NK-92 treated with Interleukin-12 subunit alpha and Interleukin-12 subunit beta, amount 100 ng/mL, for 24 hours (cell line): ENCODE measurements around the gene VILL.
A peak's percentile ranks its signal among the peaks of the same experiment; 100 is the strongest.
"Not testable (repeated sequence)": the region's sequence is repeated elsewhere in the genome, so short reads cannot be mapped to it uniquely, and the experiment has no call there.

Source experiments
- DNase-seq: peaks from one replicate; lab custom pipeline; 2025; lab: John Stamatoyannopoulos, UW

VILL gene

DNA sequence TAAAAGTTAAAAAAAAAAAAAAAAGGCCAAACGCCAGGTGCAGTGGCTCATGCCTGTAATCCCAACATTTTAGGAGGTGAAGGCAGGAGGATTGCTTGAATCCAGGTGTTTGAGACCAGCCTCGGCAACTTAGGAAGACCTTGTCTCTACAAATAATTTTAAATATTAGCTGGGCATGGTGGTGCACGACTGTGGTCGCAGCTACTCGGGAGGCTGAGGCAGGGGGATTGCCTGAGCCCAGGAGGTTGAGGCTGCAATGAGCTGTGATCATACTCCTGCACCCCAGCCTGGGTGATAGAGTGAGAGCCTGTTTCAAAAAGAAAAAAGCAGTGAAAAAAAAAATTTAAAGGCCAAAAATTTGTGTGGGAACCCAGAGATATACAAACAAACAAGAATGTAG, 45.7 kb downstream of the VILL start:
- no peak for DNase-seq

DNA sequence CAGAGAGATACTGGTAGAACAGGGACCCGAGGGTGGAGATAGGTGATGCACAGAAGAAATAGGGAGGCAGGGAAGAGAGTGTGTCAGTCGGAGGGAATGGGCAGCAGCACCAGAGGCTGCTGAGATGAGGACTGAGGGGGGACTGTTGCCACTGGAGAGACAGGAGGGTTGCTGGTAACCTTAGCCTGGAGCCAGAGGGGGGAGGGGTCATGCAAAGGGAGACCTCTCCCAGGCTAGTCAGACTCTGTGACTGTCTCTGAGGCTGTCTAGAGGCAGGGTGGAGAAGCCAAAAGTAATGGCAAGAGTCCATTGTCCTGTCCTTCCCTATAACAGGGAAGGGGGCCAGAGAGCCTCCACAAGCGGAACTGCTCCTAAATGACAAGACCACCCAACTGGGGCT, 46.3 kb downstream of the VILL start:
- no peak for DNase-seq

DNA sequence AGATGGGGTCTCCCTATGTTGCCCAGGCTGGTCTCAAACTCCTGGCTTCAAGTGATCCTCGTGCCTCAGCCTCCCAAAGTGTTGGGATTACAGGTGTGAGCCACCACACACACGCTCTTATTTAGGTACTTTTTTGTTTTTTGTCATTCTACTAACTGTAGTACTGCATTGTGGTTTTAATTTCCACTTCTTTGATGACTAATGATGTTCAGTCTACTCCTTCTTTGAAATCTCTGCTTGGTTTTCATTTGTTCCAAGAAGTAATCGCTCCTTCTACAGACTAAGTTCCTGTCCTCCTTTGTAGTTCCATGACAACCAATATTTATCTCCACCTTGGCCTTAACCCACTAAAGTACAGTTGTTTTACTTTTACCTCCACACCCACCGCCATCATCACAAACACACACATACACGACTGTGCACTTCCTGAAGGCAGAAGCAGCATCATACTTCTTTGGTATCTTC, 47.9 kb downstream of the VILL start:
- DNase-seq = no peak

DNA sequence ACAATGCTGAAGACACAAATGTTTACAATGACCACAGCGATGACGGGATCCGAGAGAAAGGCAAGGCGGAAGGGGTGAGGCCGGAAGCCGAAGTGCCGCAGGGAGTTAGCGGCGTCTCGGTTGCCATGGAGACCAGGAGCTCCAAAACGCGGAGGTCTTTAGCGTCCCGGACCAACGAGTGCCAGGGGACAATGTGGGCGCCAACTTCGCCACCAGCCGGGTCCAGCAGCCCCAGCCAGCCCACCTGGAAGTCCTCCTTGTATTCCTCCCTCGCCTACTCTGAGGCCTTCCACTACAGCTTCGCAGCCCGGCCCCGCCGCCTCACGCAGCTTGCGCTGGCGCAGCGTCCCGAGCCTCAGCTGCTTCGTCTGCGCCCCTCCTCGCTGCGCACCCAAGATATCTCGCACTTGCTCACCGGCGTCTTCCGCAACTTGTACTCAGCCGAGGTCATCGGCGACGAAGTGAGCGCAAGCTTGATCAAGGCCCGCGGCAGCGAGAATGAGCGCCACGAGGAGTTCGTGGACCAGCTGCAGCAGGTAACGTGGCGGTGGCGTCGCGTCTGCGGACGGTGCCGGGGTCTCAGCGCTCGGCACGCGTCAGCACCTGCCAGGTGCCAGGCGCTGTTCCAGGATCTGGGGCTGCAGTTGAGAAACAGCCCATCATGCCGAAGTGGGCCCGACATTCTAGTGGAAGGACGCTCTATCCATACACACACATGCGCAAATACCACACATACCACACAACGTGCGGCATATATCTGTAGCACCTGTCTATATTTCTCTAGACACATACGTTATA, 48.7 kb downstream of the VILL start, which contains the start of gene DLEC1:
Gene DLEC1 (plus strand): TSS at position 108 of the 798 bp plus-strand sequence. CDS start 18 bp downstream, at position 126.
- DNase-seq = peak; percentile 8

DNA sequence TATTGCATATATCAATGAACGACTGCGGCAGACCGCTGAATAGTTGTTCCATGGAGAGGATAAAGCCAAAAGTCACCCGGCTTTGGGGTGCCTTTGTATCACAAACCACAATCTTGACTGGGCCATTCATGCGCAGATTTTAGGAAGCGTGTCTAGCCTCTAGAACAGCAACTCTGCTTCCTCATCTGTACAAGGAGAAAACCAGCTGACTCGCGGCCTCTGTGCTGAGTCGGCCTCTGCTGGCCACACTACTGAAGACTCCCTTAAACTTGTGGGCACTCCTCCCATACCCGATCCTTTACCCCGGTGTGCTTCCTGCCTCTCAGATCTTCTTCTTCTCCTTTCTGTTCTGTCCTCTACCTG, 49.3 kb downstream of the VILL start:
- DNase-seq = no peak

DNA sequence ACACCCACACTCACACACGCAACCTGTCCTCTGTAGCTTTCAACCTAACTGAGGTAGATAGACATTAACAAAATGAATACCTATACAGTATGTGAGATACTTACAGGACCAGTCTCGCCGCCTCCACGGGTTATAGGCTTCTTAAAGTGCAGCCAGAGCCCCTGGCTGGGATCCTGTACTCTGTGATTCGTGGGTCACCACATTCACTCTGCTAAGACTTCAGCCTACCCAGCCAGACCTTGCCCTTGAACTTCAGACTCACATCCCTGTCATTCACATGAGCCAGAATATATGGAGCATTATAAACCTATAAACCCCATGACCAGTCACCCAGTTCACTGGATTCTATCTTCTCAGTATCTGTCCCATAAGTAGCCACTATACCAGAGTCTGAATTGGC, 49.8 kb downstream of the VILL start:
- no peak for DNase-seq

DNA sequence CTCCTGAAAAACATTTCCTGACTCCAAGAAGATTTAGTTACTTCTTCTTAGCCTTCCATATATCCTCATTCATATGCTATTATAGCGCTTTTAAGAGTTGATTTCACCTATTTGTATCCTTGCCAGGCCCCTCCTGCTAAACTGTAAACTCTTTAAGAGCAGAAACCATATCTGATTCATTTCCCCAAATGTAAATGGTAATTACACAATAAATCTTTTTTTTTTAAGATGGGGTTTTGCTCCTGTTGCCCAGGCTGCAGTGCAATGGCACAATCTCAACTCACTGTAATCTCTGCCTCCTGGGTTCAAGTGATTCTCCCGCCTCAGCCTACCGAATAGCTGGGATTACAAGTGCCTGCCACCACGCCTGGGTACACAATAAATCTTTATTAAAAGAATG, 52.9 kb downstream of the VILL start:
- no peak for DNase-seq

DNA sequence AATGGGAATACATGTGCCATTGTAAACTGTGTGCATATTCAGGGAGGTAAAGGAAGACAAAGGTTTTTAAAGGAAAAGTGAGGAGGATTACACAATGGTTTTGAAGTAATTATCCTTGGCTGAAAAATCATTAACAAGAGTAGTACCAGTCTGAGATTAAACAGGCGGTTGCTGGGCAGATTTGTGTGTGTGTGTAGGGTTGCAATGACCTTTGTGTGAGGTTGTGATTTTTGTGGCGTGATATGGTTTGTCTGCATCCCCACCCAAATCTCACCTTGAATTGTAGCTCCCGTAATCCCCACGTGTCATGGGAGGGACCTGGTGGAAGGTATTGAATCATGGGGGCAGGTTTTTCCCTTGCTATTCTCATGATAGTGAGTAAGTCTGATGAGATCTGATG, 55.4 kb downstream of the VILL start:
- DNase-seq = no peak

DNA sequence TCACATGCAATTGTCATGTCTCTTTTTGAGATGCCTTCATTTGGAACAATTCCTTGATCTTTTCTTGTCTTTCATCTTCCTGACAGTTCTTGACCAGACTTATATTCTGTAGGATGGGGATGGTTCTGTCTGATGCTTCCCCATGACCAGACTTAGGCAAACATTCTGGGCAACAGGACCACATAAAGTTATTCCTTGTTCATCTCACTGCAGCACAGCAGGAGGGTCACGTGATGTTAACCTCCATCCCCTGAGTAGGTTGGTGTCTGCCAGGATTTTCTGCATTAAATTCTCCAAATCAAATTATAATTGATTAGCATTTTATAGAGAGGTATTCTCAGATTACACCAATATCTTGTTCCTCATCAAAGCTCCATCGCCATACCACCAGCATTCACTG, 56.2 kb downstream of the VILL start:
- DNase-seq = no peak

DNA sequence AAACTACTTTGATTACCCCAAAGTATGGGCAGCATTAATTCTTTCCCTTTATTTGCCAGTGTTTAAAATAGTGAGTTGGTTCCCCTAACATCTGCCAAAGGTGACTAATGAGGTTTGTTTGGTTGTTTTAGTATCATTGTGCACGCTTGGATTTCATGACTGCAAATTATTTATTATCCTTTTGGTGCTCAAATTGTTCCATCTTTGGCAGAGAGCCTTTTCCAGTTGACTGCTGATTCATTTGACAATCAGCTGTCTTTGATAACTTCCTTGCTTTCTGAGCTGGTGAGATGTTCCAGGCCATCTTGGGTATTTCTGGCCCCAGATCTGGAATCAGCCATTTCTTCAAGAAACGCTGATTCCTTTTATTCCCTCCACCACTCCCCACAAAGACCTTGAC, 57.3 kb downstream of the VILL start:
- DNase-seq = no peak

DNA sequence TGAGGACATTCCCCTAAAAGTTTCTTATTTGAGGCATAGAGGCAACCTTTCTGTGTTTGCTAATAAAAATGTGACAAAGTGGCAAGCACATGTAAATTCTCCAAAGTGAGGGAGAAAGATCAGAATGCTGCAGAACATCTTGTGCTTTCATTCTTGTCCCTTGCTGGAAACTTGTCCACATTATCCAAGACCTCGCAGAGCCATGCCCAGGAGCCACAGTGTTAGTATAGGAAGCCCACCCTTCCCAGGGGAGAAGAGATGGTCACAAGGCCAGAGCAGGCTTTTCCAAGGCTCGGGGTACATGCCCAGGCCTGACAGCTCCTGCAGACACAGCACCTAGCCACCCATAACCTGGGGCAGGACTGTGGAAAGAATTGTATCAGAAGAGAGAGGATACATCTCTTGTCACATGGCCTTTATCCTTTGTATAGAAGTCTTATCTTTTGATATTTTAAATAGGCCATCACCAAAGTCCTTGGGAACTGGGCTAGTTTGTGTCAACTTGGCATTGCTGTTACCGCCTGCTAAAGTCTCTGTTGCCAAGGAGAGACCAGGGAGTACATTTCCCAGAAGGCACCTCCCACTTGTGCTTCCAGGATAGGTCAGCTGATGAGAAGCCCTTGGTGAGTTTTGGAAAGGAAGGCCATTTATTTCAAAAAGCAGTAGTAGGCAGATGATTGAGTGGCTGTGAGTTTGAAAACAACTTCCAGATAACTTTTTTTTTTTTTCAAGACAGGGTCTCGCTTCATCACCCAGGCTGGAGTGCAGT, 59.0 kb downstream of the VILL start:
- no peak for DNase-seq

DNA sequence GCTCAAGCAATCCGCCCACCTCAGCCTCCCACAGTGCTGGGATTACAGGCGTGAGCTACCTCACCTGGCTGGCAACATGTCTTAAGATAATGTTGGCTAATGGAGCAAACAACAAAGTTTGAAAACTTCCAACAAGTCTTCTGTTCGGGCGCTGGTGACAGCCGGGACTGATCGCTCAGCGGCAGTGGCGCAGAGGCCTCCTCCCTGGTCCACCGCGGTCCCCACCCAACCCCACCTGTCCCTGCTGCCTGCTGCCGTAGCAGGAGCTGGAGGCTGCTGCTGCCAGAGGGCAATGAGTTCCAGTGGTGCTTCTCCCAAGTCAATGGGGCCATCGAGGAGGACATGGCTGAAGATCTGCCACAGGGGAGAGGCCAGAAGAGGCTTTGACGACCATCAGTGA, 60.5 kb downstream of the VILL start:
- no peak for DNase-seq

DNA sequence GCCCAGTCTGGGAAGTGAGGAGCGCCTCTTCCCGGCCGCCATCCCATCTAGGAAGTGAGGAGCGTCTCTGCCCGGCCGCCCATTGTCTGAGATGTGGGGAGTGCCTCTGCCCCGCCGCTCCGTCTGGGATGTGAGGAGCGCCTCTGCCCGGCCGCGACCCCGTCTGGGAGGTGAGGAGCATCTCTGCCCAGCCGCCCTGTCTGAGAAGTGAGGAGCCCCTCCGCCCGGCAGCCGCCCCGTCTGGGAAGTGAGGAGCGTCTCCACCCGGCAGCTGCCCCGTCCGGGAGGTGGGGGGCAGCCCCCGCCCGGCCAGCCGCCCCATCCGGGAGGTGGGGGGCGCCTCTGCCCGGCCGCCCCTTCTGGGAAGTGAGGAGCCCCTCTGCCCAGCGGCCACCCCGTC, 62.7 kb downstream of the VILL start:
- DNase-seq = not testable (repeated sequence)

DNA sequence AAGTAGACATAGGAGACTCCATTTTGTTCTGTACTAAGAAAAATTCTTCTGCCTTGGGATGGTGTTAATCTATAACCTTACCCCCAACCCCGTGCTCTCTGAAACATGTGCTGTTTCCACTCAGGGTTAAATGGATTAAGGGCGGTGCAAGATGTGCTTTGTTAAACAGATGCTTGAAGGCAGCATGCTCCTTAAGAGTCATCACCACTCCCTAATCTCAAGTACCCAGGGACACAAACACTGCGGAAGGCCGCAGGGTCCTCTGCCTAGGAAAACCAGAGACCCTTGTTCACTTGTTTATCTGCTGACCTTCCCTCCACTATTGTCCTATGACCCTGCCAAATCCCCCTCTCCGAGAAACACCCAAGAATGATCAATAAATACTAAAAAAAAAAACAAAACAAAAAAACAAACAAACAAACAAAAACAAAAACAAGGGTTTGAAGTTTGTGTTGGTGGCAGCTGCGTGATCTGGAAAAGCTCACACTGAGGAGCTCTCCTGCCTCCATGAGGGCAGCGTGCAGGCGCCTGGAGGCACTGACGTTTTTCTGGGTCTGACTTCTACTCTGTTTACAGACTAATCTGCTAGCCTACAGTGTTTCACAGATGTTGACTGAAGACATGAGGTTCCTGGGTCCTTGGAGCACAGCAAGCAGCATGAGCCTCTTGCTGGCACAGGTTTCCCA, 63.4 kb downstream of the VILL start:
- not testable (repeated sequence) for DNase-seq

DNA sequence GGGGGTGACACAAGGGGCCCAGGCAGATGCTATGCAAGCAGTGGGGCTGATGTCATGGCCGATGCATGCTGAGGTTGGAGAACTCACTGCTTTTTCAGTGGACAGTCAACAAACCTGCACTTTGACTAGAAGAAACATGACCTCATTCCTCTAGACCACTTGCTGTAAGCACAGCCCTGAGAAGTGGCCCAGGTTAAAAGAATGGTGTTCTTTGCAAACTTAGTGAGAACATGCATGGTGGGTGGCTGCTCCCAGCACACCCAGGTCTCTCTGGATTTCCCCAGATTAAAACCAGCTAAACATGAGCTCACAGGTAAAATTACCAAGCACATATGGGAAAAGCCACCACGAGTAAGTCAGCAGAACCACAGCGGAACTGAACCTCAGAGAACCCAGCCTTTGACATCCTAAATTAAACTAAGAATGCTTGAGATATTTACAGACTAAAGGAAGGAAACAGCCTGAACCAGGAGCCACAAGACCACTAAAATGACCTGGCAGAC, 64.0 kb downstream of the VILL start:
- DNase-seq = no peak
